GM19043 (cell line): ENCODE results near the gene CFAP65.

Experiments used
- ATAC-seq: cut with Tn5 transposase; IDR thresholded peaks from one replicate; pipeline ENCODE4 v1.9.1; 2021; ENCODE audit warnings: low read depth; ENCODE audit not compliant: unreplicated experiment

The CFAP65 gene

DNA sequence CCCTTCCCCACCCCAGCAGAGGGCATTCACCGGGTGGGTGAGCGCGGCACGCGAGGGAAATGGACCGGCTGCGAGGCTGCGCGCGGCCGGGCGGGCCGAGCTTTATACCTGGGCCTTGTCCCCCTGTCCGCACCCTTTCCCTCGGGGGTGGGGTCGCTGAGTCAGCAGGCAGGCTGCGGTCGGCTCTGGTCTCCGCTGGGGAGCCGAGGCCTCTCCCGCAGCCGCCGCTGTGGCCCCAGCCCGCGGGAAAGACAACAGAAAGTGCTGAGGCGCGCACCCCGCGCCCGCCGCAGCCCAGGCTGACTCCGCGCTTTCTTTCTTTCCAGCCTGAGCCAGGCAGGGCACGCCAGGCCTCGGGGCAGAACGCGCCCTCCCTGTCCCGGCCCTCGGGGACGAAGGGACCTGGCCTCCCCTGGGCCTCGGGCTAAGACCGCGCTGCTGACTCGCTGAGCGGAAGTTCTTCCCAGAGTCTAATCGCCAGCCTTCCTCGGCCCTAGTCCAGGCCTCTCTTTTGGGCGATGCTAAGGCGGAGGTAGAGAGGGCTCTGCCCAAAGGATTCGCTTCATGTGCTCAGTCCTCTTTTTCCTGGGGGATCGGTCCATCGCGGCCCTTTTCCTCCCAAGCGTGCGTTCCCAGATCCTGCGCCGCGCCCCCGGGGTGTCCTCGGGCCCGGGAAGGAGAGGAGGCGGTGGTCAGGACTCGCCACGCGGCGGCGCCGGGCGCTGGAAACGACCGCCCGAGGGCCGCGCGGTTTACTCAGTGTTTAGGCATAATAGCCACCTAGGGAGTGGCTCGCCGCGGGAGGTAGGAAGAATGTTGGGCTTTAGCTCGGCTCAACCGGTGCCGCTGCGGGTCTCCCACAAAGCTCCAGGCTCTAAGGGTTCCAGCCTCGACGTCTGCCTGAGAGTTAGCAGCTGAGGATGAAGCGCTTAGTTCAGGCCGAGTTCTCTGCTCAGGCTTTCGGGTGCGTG is 47.7 kb downstream of the CFAP65 start, which contains the start of gene CRYBA2:
TSS of gene CRYBA2 (minus strand) at position 78 of the 971 bp plus-strand sequence. CDS start 246 bp downstream, outside the sequence.
- no peak for ATAC-seq

DNA sequence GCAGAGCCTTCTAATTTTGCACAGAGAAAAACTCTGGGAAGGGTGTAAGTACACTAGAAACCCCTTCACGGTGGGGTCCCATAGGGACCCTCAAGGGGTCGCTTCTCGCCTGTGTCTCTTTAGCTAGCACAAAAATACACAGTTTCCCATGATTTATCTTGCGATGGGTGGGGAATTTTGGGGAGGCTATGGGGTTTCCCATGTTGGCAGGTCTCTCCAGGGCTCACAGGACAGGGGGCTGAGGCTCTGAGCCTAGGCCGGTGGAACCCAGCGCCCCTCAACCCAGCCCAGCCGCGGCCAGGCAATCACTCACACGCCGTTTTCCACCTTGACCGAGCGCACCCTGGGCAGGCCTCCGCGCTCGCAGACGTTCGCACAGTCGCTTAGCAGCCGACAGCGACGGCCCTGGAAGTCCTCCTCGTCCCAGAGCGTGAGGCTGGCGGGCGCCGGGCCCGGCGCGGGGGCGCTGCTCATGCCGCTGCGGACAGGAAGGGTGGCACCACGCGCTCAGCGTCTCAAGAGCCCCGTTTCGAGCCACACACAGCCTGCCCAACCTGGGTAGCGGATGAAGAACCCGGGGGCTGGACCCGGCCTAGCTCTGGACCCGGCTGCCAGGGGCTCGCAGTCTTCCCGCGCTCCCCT is 48.5 kb downstream of the CFAP65 start:
- no peak for ATAC-seq

DNA sequence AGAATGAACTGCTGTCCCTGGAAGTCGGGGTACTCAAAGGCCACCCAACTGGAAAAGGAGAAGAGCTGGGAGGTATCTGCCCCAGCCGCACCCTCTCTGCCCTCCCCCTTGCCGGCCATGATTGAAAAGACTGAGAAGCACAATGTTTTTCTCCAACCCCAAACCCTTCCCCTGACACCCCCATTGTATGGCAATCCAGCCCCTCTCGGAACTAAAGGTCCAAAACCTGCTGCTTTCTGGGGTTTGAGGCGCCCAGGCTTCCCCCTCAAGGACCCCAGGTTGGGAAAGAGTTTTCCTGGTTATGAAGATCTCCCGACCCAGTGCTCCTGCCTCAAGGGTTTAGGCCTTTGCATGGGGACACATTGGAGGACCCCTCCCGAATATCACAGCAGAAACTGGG is 49.1 kb downstream of the CFAP65 start:
- ATAC-seq: no peak

GRCh38 chr2:218991674-218992168 is 49.6 kb downstream of the CFAP65 start:
- no peak for ATAC-seq

GRCh38 chr2:218990612-218991011 is 50.7 kb downstream of the CFAP65 start:
- ATAC-seq: no peak

DNA sequence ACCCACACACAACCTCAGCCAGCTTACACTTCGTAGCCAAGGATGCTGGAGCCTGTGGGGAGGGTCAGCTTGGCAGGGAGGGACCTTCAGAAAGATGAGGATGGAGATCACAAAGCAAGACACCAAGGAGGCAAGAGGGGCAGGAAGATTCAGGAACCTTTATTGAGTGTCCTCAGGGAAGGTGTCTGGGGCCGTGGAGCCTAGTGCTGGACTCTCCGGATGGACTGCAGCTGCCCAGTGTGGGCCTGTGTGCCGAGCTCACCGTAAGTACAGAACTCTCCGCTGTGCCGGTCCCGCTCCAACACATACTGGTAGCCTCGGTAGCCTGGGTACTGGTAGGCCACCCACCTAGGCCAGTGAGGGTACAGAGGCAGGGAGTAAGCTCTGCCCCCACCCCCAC is 51.3 kb downstream of the CFAP65 start:
- no peak for ATAC-seq

DNA sequence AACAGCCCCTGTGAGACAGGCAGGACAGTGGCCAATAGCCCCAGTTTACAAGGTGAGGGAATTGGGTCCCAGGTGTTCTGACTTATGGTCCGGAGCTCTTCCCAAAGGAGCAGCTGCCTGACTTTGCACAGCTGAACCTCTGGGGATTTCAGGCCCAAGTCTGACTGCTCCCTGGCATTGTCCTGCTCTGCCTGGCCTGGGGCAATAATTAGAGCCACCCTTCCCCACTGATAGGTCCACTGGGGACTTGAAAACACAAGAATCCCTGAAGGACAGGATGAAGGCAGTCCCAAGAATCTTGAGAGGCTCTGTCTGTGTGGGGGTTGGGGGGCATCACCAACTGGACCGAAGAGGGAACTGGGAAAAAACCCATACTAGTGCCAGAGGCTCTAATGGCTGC is 52.7 kb downstream of the CFAP65 start:
- no peak for ATAC-seq

DNA sequence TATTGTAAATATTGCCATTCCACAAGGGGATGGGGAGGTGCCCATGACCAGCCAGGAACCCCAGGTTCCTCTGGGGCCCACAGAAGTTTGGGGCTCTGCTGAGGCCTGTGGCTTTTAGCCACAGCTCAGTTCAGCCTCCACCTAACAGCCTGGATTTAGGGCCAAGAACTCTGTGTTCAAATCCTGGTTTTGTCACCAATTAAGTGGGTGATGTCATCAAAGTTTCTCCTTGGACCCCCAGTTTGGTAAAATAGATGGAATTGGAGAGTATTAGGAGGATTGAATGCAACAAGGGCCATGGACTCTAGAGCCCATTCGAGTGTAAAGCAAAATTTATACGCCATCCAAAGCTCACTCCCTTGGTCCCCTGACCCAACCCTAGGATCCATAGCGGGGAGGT is 53.2 kb downstream of the CFAP65 start:
- no peak for ATAC-seq

- ATAC-seq: no peak
Measured at GRCh38 chr2:218986148-218986761, 55.1 kb downstream of the CFAP65 start.

GRCh38 chr2:218985325-218986091 is 55.8 kb downstream of the CFAP65 start:
- no peak for ATAC-seq

- no peak for ATAC-seq
Measured at GRCh38 chr2:218985021-218985324, 56.3 kb downstream of the CFAP65 start, which contains the start of gene FEV. TSS of gene FEV (minus strand) at chr2:218985184. CDS start at chr2:218985075, 109 bp downstream.

DNA sequence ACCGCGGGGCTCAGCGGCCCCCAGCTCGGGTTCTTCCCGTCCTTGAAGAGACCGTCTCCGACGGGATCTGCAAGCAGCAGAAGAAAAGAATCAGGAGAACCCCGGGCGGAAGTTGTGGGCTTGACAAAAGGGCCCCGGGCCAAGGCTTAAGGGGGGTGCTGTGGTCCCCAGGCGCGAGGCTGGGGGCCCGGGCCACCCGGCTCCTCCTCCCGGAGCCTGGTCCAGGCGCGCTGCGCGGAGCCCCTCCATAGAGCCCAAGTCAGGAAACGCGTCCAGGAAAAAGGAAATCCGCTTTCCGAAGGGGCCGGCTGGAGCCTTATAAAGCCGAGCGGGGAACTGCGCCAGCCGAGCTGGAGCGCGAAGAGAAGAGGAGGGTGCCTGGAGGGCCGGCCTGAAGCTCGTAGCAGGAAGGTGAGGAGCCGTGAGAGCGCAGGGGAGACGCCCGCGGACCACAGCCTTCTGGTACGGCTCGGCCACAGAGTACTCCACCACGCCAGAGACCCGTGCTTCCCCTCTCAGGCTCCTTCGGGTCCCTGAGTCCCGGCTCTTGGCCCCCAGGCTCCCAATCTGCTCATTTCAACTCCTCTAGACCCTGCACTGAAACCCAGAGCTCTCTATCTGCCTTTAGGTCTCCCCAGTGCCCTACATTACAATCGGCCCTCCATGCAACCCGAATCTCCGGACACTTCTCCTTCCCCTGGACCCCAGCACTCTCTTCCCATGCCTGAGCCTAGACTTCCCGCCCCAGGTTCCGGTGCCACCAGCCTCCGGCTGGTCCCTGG is 56.9 kb downstream of the CFAP65 start:
- ATAC-seq: no peak

DNA sequence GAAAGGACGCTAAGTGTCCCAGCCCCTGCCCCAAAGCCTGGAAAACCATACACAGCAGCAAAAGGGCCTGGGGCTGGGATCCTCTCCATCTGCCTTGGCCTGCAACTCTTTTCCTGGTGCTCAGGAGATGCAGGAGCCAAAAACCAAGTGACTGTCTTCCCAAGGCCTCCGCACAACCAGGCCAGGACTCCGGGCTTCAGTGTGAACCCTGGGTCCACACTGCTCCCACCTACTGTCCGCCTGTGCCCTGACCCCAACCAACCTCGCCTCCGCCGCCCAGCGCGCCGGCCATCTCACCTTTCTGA is 57.4 kb downstream of the CFAP65 start:
- no peak for ATAC-seq

DNA sequence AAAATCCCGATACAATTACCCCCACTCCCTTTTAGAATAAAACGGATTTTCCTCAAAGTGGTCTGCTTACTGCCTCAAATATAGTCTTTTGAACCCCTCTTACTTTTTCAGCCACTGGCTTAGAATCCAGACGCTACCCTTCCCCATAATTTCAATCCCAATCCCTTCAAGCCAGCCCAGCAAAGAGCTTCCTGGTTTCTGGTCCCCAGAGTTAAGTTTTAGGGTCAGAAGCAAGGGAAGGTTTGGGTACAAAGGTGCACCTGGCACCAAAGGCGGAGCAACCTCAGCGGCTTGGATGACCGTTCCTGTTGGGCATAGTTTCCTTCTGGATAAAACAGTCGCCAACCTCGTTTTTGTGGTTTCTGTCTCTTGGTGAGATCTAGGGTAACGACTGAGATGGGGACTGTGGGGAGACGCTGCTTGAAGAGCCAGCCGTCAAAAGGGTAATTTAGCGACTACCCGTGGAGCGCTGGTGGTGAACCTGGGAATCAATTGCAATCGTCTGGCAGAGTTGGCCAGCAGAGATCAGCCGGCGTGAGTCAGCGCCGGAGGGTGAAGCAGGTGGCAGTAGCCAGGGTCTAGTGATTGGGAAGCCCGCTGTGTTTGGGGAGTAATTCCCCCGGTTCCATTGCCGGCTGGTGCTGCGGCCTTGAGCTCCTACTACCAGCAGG is 57.9 kb downstream of the CFAP65 start:
- no peak for ATAC-seq

DNA sequence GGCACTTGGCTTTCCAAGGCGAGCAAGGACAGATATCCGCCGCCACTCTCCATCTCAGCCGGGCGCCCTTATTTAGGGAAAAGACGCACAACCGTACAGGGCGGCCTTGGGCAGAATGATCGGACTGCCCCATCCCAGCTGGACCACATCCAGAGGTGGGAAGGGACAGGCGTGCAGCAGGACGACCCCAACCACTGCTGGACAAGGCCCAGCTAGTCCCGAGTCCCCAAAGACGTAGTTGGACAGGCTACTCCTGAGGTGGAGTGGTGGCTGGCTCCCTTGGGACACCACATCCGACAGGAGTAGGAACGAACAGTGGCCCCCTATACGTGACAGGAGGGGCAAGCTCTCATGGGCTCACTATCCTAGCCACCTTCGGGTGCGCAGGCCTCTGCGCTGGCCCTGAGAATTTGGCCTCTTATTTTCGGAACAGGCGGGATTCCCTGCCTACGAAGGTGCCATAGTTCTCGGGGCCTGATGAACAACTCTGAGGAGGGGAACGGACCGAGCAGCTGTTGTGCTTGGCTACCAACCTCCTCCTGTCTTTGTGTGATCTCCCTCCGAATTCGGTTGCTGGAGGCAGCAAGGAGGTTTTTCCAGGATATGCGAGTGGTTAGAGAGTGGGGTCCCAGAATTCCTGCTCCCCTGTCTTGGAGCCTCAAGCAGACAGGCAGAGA is 58.6 kb downstream of the CFAP65 start:
- no peak for ATAC-seq

GRCh38 chr2:218981881-218982585 is 59.3 kb downstream of the CFAP65 start:
- ATAC-seq: no peak

DNA sequence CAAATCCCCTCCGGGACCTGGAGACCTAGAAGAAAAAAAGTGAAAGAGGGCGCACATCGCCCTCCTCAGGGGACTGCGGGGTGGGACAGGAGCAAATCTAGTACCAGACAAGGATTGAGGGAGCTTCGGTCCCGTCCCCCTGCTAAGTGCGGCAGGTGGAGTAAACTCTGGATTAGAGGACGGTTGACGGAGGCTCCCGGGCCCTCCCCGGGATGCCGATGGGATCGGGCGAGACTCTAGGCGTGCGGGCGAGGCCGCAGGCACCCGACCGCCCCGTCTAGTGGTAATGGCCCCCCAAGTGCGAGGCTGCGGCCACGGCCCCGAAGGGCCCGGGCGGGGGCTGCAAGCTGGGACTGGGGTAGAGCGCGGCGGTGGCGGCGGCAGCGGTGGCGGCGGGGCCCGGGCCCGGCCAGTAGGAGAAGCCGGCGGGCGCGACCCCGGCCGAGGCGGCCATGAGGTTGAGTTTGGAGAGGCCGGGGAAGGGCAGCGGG is 59.9 kb downstream of the CFAP65 start:
- no peak for ATAC-seq
